Measurements from ENCODE around the gene TPRN. TPM values are rescaled to one million over a fixed set of nuclear protein-coding genes. Genes with fewer than 3 reads are reported as not detected.

TPRN gene
- total and polyA plus RNA-seq, 2 donors (not counting 3 experiments of a cell fraction or from before 2014, with no cell fraction given), result 4.3 to 12.4 TPM

- intact Hi-C loops (cut with micrococcal nuclease) (no loop called here), dilution Hi-C loops (cut with MboI; ENCODE audit: extremely low pct_ligation_motif_present, low sequenced_read_pairs) (no loop called here)
- Histone ChIP-seq H3K27ac (ENCODE audit: insufficient read depth, low read depth, low read length) (no peak overlapping the region), H3K4me1 (ENCODE audit: control insufficient read depth, extremely low read depth, insufficient read depth, low read length) (no peaks in the 10 kb centered on the region), H3K9ac (replicated peaks; ENCODE audit: extremely low read depth, insufficient read depth, low read length) (no peak overlapping the region), H3K36me3 (ENCODE audit: control insufficient read depth in 2 of 2, extremely low read depth in 1 of 2, insufficient read depth in 2 of 2, low read length in 2 of 2) (no peaks in the 10 kb centered on the region), H3K9me1 (replicated peaks; ENCODE audit: control insufficient read depth, extremely low read depth, insufficient read depth, low read length) (no peaks in the 10 kb centered on the region), H3K9me3 (replicated peaks; ENCODE audit: control insufficient read depth, insufficient read depth, low read length) (no peaks in the 10 kb centered on the region), H3K4me2 (ENCODE audit: insufficient read depth, low read length) (no peak overlapping the region), H4K20me1 (replicated peaks; ENCODE audit: control insufficient read depth, extremely low read depth, insufficient read depth, low read length) (no peaks in the 10 kb centered on the region), H3K79me2 (ENCODE audit: control insufficient read depth, insufficient read depth, low read length) (no peaks in the 10 kb centered on the region), H3K4me3 (replicated peaks in 1 of 3; ENCODE audit: insufficient read depth in 1 of 3, low read depth in 1 of 3, low read length in 3 of 3) (no peak overlapping the region), H2AFZ (ENCODE audit: low read depth, low read length) (no peak overlapping the region), H3K27me3 (ENCODE audit: control insufficient read depth in 2 of 2, insufficient read depth in 2 of 2, low read length in 2 of 2) (peaks cover 23 to 29% of the 10 kb centered on the region in 2 experiments)
- BruUV-seq (replicated peaks), result no TSS peak
- ChIA-PET CTCF (interaction anchor here (1.2 kb wide), 1 partner anchor 8 kb away, joined by 4 read pairs; no protein-coding TSS in a partner anchor), POLR2A (no interaction called here)
- TF ChIP-seq POLR2A (IDR thresholded peaks at IDR 0.05; ENCODE audit: low read depth, low read length), result no peak
- no peak for TF ChIP-seq EZH2 (IDR thresholded peaks at IDR 0.05; ENCODE audit: borderline replicate concordance, low read depth, low read length, severe bottlenecking)
- TF ChIP-seq CTCF (IDR thresholded peaks at IDR 0.05; ENCODE audit: extremely low read depth in 1 of 2, insufficient read depth in 1 of 2, low read depth in 1 of 2, low read length in 2 of 2), result no peak
- TF ChIP-seq GATA2 (IDR thresholded peaks at IDR 0.05; ENCODE audit: insufficient read depth, insufficient read length, low read depth, low read length), result no peak
- TF ChIP-seq FOS (IDR thresholded peaks at IDR 0.05; ENCODE audit: borderline replicate concordance, insufficient read depth, low read length), result no peak
- no peak for TF ChIP-seq JUN (IDR thresholded peaks at IDR 0.05; ENCODE audit: borderline replicate concordance, insufficient read depth, insufficient read length, low read depth)
- TF ChIP-seq MAX (IDR thresholded peaks at IDR 0.05; ENCODE audit: insufficient read depth, insufficient read length), result no peak
- no peak for TF ChIP-seq POLR2AphosphoS5 (IDR thresholded peaks at IDR 0.05; ENCODE audit: insufficient read depth, low read depth, low read length)
- TF ChIP-seq MYC (IDR thresholded peaks at IDR 0.05; ENCODE audit: low read depth, low read length), result no peak
- DNase-seq (ENCODE audit: low read depth, low spot score), result no peak
- no peak for FAIRE-seq
Observed at GRCh38 chr9:137170486-137171148, 29.9 kb downstream of the TPRN start.
